ENCODE results near the gene GPR137.
"Not testable (repeated sequence)": the region's sequence is repeated elsewhere in the genome, so short reads cannot be mapped to it uniquely, and the experiment has no call there.

The GPR137 gene

GRCh38 chr11:64306876-64307622 is 21.4 kb downstream of the GPR137 start:
- peak overlapping the region; percentile 69; the same call in 1 of the 2 replicates for H3K4me3 ChIP-seq (ENCODE audit: low read depth, low read length)
- TF ChIP-seq CTCF (IDR thresholded peaks at IDR 0.05; ENCODE audit: low read depth, low read length), result no peak

GRCh38 chr11:64307795-64308194 is 22.1 kb downstream of the GPR137 start:
- not testable (repeated sequence) for H3K4me3 ChIP-seq (ENCODE audit: low read depth, low read length)

GRCh38 chr11:64312947-64313346 is 27.3 kb downstream of the GPR137 start:
- no peak for TF ChIP-seq CTCF (IDR thresholded peaks at IDR 0.05; ENCODE audit: low read depth, low read length)

GRCh38 chr11:64313491-64314145 is 28.0 kb downstream of the GPR137 start:
- TF ChIP-seq CTCF (IDR thresholded peaks at IDR 0.05; ENCODE audit: low read depth, low read length), result no peak
- no peak overlapping the region for H3K4me3 ChIP-seq (ENCODE audit: low read depth, low read length)

More at GRCh38 chr11:64312947-64313346, 27.3 kb downstream of the GPR137 start:
- no peak overlapping the region for H3K4me3 ChIP-seq (ENCODE audit: low read depth, low read length)

GRCh38 chr11:64314146-64314804 is 28.6 kb downstream of the GPR137 start:
- TF ChIP-seq CTCF (IDR thresholded peaks at IDR 0.05; ENCODE audit: low read depth, low read length), result 0 out of 2 replicates have a peak, but pooled peaks have one; percentile 15
- H3K4me3 ChIP-seq (ENCODE audit: low read depth, low read length), result no peak overlapping the region

- no peak for TF ChIP-seq CTCF (IDR thresholded peaks at IDR 0.05; ENCODE audit: low read depth, low read length)
- H3K4me3 ChIP-seq (ENCODE audit: low read depth, low read length), result no peak overlapping the region
Observed at GRCh38 chr11:64314805-64315561, 29.3 kb downstream of the GPR137 start.

GRCh38 chr11:64315667-64316526 is 30.2 kb downstream of the GPR137 start:
- peak overlapping the region; percentile 75; the same call in 1 of the 2 replicates for H3K4me3 ChIP-seq (ENCODE audit: low read depth, low read length)
